GM19397 (cell line): ENCODE results near the gene TMEM238.

Source experiments
- ATAC-seq: cut with Tn5 transposase; IDR thresholded peaks from one replicate; pipeline ENCODE4 v1.9.1; 2021; ENCODE audit warnings: mild to moderate bottlenecking, moderate library complexity; ENCODE audit not compliant: unreplicated experiment

TMEM238 gene

GRCh38 chr19:55360902-55361301 is 23.2 kb downstream of the TMEM238 start:
- ATAC-seq, result no peak

DNA sequence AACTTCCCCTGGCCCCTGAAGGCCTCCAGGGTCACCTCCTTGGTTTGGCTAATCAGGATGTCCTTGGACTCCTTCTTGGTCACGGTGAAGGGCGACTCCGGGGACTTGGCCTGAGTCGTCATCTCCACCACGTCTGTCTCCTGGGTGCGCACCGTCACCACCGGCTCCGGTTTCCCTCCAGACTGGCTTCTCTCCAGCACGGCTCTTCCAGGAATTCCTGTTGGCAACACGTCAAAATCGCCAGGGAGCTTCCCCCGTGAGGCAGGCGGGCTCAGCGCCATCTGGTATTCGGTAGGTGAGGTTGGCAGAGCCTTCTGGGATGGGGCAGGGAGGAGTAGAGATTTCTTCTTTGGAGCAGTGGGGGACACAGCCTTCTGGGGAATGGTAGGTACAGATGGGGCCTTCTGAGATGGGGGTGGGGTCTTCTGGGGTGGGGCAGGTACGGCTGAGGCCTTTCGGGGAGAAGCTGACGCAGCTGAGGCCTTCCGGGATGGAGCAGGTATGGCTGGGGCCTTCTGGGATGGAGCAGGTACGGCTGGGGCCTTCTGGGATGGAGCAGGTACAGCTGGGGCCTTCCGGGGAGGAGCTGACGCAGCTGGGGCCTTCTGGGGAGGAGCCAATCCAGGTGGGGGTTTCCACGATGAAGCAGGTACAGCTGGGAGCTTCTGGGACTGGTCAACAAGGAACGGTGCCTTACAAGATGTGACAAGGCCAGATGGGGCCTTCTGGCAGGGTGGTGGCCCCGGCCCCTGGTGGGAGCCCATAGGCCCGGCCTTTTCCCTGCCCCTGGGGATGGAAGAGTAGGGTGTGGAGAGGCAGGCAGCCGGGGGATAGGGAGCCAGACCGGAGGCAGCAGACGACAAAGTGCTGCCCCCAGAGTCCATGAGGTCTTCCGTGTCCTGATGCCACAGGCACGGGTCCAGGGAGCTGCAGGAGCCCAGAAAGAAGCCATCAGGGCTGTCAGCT is 24.9 kb downstream of the TMEM238 start:
- no peak for ATAC-seq

- ATAC-seq, result no peak
Observed at GRCh38 chr19:55358493-55358892, 25.6 kb downstream of the TMEM238 start.

- ATAC-seq, result no peak
Observed at GRCh38 chr19:55355213-55355821, 28.8 kb downstream of the TMEM238 start.

DNA sequence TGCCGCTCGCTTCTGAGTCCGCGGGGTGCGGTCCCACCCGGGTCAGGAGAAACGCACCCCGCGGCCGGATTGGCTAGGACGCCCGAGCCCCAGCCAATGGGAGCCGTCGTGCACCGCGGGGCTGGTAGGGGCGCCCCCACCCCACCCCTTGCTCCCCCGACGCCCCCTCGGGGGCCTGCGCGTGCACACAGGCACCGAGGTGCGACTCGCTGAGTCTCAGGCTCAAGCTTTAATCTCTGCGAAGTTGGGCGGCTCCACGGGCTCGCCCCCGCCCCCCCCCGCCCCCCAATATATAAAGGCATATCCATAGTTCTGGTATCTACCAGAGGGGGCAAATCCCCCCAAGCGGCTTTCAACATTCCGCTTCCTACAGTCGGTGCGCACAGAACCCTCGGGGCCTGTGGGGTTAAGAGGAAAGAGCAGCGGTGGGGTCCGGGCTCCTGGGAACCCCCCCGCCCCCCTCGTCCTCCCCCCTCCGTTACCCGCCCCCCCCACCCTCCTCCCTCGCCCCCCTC is 29.3 kb downstream of the TMEM238 start, which contains the start of gene COX6B2:
COX6B2 (minus strand) TSS at position 22 of the 515 bp plus-strand sequence. CDS start 198 bp downstream, outside the sequence.
- ATAC-seq, result no peak

- ATAC-seq, result no peak
Observed at GRCh38 chr19:55353803-55354697, 30.0 kb downstream of the TMEM238 start.

DNA sequence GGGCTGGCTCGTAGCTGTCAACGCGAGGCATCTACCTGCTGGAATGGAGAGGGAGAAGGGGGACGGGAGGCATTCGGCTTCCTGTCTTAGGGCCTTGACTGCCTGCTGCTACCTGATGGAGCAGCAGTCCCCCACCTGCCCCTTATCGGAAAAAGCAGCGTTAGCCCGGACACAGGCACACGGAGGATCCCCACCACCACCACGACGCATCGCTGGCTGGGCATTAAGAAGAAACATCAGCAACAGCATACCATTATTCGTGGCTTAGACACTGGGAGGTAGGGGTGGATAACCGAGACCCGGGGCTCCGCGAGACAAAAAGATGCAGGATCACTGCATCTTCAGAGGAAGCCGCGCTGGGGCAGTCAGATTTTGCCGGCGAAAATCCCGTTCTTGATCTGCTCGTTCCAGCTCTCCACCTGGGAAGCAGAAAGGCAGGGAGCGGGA is 30.7 kb downstream of the TMEM238 start:
- no peak for ATAC-seq

GRCh38 chr19:55352549-55353145 is 31.4 kb downstream of the TMEM238 start:
- no peak for ATAC-seq

DNA sequence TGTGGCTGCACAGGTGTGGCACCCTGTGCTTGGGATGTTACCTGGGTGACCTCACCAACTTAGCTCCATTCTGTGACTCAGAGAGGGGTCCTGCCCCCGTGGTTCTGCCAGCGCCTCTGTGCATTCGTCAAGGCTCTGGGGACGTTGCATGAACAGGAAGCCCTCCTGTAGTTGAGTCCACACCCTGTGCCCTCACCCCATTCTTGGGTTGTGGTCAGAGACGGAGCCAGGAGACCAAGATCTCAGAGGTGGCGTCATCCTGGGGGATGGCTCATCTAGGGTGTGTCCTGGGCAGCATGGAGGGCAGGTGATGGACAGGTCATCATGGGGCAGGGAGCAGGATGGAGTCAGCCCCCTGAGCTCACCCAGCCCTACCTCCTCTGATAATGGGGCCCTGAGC is 32.1 kb downstream of the TMEM238 start:
- ATAC-seq, result no peak

- ATAC-seq, result no peak
Observed at GRCh38 chr19:55350620-55351315, 33.3 kb downstream of the TMEM238 start.

- no peak for ATAC-seq
Observed at GRCh38 chr19:55348317-55349034, 35.6 kb downstream of the TMEM238 start.

GRCh38 chr19:55347442-55348009 is 36.6 kb downstream of the TMEM238 start:
- ATAC-seq, result no peak

DNA sequence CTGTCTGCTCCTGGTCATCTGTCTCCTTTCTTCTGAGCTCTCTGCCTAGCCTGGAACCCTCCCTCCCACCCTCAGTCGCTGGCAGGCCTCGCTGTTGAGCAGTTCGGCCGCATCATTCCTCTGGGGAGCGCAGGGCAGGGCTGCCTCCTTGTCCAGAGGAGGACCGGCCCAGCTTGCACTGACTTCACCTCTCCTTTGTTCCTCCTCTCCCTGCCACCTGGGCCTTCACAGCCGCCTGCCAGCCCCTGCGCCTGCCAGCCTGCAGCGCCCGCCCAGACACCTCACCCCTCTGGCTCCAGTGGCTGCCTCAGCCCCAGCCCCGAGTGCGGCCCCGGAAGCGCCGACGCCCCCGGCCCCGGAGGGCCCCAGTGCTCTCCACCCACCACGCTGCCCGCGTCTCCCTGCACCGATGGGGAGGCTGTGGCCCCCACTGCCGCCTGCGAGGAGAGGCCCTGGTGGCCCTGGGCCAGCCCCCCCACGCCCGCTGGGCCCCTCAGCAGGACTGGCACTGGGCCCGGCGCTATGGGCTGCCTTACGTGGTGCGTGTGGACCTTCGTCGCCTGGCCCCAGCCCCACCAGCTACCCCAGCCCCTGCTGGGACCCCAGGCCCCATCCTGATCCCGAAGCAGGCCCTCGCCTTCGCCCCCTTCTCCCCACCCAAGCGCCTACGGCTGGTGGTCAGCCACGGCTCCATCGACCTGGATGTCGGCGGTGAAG is 37.2 kb downstream of the TMEM238 start:
- ATAC-seq, result no peak

GRCh38 chr19:55345818-55346724 is 38.0 kb downstream of the TMEM238 start:
- no peak for ATAC-seq

- no peak for ATAC-seq
Observed at GRCh38 chr19:55345101-55345817, 38.8 kb downstream of the TMEM238 start.

GRCh38 chr19:55344444-55344843 is 39.6 kb downstream of the TMEM238 start:
- no peak for ATAC-seq
